Liver (tissue), 3 donors: Measurements from ENCODE around the gene RER1.

ENCODE experiments used
- RXRA ChIP-seq, 2 donors: IDR thresholded peaks; 2 replicates each; pipeline ENCODE4 v1.6.1; 2017 to 2018; ENCODE audit warnings: antibody characterized with exemption in 2 of 2, mild to moderate bottlenecking in 1 of 2
- YY1 ChIP-seq: IDR thresholded peaks from 2 replicates; pipeline ENCODE4 v1.6.1; 2016; ENCODE audit warnings: antibody characterized with exemption, mild to moderate bottlenecking
- TF ChIP-seq, protein P1 (sequence below): fragments of 150-350 bp; IDR thresholded peaks from 2 replicates; pipeline ENCODE4 v1.5.1; 2017; ENCODE audit warnings: improper control_type of control experiment, low read depth, low read length; ENCODE audit not compliant: missing input control
- TF ChIP-seq, protein P2 (sequence below): IDR thresholded peaks from 2 replicates; pipeline ENCODE4 v1.6.1; 2016; ENCODE audit warnings: antibody characterized with exemption
- TF ChIP-seq, protein P3 (sequence below): IDR thresholded peaks from 2 replicates; pipeline ENCODE4 v1.6.1; 2016; ENCODE audit warnings: antibody characterized with exemption
- donor health status: healthy.
- donor health status: healthy.

DNA sequence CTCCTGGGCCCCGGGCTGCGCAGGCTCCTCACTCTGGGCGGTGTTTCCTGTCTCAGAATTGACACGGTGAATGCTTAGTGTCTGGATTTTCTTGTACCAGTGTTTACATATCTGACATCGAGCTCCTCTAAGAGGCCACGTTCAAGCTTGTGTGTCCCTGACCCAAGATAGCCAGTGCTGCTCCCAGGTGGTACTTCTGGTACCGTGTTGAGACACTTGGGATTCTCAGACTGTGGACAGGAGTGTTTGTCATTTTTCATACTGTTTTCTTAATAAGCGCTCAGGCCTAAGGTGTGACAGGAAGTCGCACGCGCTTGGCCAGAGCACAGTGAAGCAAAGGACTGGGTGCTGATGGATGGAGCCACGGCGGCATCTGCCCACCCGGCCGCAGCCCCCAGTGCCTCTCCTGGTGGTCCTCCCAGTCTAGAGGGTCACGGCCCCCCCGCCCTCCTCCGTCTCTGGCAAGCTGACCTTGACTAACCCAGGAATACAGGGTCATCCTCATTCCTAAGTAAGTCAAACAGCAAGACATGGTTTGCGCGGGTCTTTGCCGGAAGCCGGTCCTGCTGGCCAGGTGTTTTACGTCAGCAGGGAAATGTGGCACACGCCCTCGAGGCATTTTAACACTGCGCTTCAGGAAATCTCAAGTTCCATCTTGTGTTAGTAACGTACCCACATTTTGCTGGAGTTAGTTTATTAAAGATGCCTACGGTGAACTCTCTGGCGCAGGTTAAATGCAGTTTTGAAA, 12.7 kb downstream of the RER1 start:
- TF ChIP-seq, protein P1, sequence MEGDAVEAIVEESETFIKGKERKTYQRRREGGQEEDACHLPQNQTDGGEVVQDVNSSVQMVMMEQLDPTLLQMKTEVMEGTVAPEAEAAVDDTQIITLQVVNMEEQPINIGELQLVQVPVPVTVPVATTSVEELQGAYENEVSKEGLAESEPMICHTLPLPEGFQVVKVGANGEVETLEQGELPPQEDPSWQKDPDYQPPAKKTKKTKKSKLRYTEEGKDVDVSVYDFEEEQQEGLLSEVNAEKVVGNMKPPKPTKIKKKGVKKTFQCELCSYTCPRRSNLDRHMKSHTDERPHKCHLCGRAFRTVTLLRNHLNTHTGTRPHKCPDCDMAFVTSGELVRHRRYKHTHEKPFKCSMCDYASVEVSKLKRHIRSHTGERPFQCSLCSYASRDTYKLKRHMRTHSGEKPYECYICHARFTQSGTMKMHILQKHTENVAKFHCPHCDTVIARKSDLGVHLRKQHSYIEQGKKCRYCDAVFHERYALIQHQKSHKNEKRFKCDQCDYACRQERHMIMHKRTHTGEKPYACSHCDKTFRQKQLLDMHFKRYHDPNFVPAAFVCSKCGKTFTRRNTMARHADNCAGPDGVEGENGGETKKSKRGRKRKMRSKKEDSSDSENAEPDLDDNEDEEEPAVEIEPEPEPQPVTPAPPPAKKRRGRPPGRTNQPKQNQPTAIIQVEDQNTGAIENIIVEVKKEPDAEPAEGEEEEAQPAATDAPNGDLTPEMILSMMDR: no peak
- no peak for TF ChIP-seq YY1
- TF ChIP-seq, protein P2, sequence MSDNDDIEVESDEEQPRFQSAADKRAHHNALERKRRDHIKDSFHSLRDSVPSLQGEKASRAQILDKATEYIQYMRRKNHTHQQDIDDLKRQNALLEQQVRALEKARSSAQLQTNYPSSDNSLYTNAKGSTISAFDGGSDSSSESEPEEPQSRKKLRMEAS: no peak
- no peak for TF ChIP-seq RXRA (IDR thresholded peaks at IDR 0.05)
- TF ChIP-seq, protein P3, sequence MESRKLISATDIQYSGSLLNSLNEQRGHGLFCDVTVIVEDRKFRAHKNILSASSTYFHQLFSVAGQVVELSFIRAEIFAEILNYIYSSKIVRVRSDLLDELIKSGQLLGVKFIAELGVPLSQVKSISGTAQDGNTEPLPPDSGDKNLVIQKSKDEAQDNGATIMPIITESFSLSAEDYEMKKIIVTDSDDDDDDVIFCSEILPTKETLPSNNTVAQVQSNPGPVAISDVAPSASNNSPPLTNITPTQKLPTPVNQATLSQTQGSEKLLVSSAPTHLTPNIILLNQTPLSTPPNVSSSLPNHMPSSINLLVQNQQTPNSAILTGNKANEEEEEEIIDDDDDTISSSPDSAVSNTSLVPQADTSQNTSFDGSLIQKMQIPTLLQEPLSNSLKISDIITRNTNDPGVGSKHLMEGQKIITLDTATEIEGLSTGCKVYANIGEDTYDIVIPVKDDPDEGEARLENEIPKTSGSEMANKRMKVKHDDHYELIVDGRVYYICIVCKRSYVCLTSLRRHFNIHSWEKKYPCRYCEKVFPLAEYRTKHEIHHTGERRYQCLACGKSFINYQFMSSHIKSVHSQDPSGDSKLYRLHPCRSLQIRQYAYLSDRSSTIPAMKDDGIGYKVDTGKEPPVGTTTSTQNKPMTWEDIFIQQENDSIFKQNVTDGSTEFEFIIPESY: no peak
